Measurements from ENCODE around the gene FAT3. TPM values are rescaled to one million over a fixed set of nuclear protein-coding genes. Genes with fewer than 3 reads are reported as not detected.

Gene FAT3
- total RNA-seq, 1 donor from 2014 or later: 11.9 TPM

DNA sequence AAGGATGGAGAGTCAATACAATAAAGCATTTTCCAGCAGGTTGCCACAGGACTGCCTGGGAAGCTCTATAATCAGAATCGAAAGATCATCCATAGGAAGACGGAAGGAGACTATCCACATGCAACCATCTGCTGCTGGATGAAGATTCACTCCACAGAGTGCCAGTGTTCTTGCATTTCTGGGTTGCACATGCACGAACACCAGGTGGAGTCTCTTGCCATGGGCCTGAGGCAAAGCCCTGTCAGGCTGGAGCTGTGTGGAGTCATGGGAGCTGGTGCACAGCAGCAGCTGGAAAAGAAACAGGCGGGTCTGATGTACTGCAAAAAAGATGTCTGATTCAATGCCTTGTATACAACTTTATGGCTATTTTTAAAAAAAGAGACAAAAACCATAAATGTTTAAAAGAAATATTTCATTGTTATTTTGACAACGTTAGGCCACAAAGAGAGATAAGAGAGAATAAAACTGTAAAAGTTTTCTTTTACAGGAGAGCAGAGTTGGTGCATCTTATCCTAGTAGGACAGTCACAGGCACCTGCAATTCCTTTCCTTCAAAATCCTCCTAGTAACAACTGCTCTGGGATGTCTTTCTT lies 12.9 kb upstream of the FAT3 start:
- H3K4me3 Mint-ChIP-seq (ENCODE audit: low read depth): no peak overlapping the region
- TF ChIP-seq CTCF (IDR thresholded peaks at IDR 0.05; ENCODE audit: unreplicated experiment): peak; percentile 57
- no peaks in the 10 kb centered on the region for H3K9me3 Mint-ChIP-seq (ENCODE audit: low read depth)
- no peak overlapping the region for H3K27ac Mint-ChIP-seq
- H3K36me3 Mint-ChIP-seq (ENCODE audit: insufficient read depth): no peaks in the 10 kb centered on the region
- peaks cover 4% of the 10 kb centered on the region for H3K4me1 Mint-ChIP-seq (ENCODE audit: low read depth)
- peaks cover 8% of the 10 kb centered on the region for H3K27me3 Mint-ChIP-seq
- DNase-seq (ENCODE audit: low spot score, unreplicated experiment): peak; percentile 24

- Mint-ChIP-seq H3K27ac (no peak overlapping the region), H3K36me3 (ENCODE audit: insufficient read depth) (no peaks in the 10 kb centered on the region), H3K9me3 (ENCODE audit: low read depth) (no peaks in the 10 kb centered on the region), H3K4me1 (ENCODE audit: low read depth) (peaks cover 4% of the 10 kb centered on the region), H3K27me3 (peaks cover 15% of the 10 kb centered on the region), H3K4me3 (ENCODE audit: low read depth) (no peak overlapping the region)
- TF ChIP-seq CTCF (IDR thresholded peaks at IDR 0.05; ENCODE audit: unreplicated experiment): no peak
- no peak for DNase-seq (ENCODE audit: low spot score, unreplicated experiment)
These were observed 12.1 kb upstream of the FAT3 start for GRCh38 chr11:92212530-92212929.

- TF ChIP-seq CTCF (IDR thresholded peaks at IDR 0.05; ENCODE audit: unreplicated experiment): no peak
- Mint-ChIP-seq H3K27me3 (peaks cover 26% of the 10 kb centered on the region), H3K9me3 (ENCODE audit: low read depth) (peaks cover 6% of the 10 kb centered on the region), H3K27ac (no peak overlapping the region), H3K4me3 (ENCODE audit: low read depth) (no peak overlapping the region), H3K4me1 (ENCODE audit: low read depth) (peaks cover 1% of the 10 kb centered on the region), H3K36me3 (ENCODE audit: insufficient read depth) (no peaks in the 10 kb centered on the region)
- DNase-seq (ENCODE audit: low spot score, unreplicated experiment): no peak
These were observed 7.8 kb upstream of the FAT3 start for GRCh38 chr11:92216789-92217188.

DNA sequence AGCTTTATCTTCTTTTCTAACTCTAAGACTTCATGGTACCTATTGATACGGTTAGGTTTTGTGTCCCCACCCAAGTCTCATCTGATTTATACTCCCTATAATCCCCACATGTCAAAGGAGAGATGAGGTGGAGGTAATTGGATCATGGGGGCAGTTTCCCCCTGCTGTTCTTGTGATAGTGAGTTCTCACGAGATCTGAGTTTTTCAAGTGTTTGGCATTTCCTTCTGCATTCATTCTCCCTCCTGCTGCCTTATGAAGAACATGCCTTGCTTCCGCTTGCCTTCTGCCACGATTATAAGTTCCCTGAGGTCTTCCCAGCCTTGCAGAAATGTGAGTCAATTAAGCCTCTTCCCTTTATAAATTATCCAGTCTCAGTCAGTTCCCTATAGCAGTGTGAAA lies 5.1 kb upstream of the FAT3 start:
- no peak overlapping the region for H3K4me3 Mint-ChIP-seq (ENCODE audit: low read depth)
- H3K36me3 Mint-ChIP-seq (ENCODE audit: insufficient read depth): no peaks in the 10 kb centered on the region
- no peak overlapping the region for H3K27ac Mint-ChIP-seq
- H3K9me3 Mint-ChIP-seq (ENCODE audit: low read depth): peaks cover 6% of the 10 kb centered on the region
- no peak for DNase-seq (ENCODE audit: low spot score, unreplicated experiment)
- H3K27me3 Mint-ChIP-seq: peaks cover 43% of the 10 kb centered on the region
- H3K4me1 Mint-ChIP-seq (ENCODE audit: low read depth): peaks cover 12% of the 10 kb centered on the region
- TF ChIP-seq CTCF (IDR thresholded peaks at IDR 0.05; ENCODE audit: unreplicated experiment): no peak

DNA sequence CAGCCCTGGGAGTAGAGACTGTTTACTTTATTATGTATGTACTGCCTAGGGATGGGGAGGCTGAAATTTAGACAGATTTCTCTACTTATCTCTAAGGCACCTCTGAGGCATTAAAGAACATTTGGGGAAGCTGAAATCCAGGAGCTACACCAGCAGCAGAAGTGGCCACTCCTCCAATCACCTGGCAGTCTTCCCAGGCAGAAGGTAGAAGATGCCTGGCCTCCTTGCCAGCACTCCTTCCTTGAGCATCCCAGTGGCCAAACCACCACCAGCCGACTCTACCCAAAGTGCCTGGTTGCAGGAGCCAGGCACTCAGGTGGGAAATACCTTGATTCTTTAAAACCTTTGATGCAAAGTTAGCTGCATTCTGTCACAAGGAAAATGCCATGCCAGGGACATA lies 1.9 kb upstream of the FAT3 start:
- Mint-ChIP-seq H3K27ac (no peak overlapping the region), H3K36me3 (ENCODE audit: insufficient read depth) (no peaks in the 10 kb centered on the region), H3K4me1 (ENCODE audit: low read depth) (peaks cover 23% of the 10 kb centered on the region), H3K27me3 (peaks cover 56% of the 10 kb centered on the region), H3K4me3 (ENCODE audit: low read depth) (no peak overlapping the region), H3K9me3 (ENCODE audit: low read depth) (peaks cover 6% of the 10 kb centered on the region)
- TF ChIP-seq CTCF (IDR thresholded peaks at IDR 0.05; ENCODE audit: unreplicated experiment): no peak
- DNase-seq (ENCODE audit: low spot score, unreplicated experiment): no peak

All from progenitor cell of endocrine pancreas (in vitro differentiated cells).